Stimulated activated CD4-positive, alpha-beta T cell treated with anti-CD3 and anti-CD28 coated beads, Interleukin-15, amount 100 ng/mL, for 1 hour (primary cell): ENCODE data around the gene RASEF.
"Not testable (repeated sequence)": the region's sequence is repeated elsewhere in the genome, so short reads cannot be mapped to it uniquely, and the experiment has no call there.

Source experiments
- DNase-seq, 2 donors: peaks; one replicate each; pipeline ENCODE4 v3.0.0-alpha.2; 2020; ENCODE audit warnings: low read depth in 1 of 2, low spot score in 1 of 2

RASEF gene

DNA sequence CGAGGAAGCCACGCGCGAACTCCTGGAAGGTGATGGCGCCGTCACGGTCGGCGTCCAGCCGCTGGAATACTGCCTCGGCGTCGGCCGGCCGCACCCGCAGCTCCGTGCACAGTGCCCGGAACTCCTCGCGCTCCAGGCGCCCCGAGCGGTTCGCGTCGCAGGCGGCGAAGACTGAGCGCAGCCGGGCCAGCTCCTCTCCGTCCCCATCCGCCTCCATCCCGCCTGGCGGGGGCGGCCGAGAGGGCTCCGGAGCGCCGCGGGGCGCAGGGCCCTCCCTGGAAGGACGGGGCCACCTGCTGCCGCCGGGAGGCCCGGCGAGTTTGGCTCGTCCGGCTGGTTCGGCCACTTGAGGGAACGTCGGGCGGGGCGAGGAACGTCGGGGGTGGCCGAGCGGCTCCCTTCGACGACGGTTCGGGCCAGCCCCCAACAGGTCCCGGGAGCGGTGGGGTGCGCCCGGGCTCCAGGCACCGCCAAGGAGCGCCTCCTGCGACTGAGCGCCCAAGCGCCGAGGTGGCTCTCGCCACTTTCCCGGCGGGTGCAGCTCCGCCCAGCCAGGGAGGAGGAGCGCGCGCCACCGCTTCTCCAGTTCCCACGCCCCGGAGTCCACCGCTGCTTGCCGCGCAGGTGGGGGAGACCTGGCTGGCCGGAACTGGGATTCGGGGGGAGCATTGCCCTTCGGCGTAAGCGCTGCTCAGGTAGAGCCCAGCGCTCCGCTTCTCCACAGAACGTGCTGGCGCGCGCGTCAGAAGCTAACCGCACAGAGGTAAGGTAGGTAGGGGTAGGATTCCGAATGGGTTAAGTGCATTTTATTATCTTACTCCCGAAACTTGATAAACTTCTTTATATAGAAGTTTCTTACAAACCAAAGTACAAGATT lies at the start of gene RASEF:
Gene RASEF, minus strand, starts transcription at position 492 of the 877 bp plus-strand sequence. Its CDS starts 275 bp downstream, at position 217.
- no peak for DNase-seq

DNA sequence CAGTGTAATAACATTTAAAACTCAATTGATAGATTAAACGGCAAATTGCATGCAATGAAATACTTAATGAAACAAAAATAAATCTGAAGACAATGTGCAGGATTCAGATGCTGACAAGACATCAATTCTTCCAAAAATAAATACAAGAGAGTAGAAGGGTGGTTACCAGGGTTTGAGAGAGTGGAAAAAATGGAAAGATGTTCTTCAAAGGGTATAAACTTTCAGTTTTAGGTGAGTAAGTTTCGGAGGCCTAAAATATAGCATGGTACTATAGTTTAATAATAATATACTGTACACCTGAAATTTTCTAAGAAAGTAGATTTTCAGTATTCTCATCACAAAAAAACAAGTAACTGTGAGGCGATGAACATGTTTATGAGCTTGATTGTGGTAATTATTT lies 48.2 kb upstream of the RASEF start:
- no peak for DNase-seq

DNA sequence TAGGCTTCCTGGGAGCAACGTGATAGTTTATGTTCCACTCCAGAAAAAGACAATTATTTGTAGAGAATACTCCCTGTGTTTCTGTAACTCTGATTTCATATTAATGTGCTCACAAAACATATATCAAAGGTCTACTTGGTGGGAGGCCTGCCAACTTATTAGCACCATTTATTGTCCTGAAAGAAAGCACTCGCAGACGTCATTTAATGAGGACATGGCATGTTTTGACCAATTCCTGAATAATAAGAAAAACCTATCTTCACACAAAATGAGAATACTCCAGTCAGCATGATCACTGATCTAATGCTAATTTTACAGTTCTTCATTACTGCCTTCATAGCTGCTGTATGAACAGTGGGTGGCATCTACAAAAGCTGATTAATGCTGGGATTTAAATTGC lies 46.4 kb upstream of the RASEF start:
- no peak for DNase-seq

DNA sequence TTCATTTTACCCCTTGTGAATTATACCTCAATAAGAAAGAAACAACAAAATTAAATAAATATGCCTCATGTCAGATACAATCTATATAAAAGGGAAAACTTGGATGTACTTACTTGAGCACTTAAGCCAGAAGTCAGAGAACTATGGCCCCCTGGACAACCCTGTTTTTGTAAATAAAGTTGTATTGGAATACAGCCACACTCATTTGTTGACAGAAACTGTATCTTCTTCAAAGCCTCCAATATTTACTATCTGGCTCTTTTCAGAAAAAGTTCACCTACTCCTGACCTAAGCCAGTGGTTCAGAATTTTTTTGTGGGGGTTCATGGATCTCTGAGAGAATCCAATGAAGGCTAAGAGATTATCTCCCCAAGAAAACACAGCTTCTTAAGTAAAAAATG lies 45.3 kb upstream of the RASEF start:
- no peak for DNase-seq

DNA sequence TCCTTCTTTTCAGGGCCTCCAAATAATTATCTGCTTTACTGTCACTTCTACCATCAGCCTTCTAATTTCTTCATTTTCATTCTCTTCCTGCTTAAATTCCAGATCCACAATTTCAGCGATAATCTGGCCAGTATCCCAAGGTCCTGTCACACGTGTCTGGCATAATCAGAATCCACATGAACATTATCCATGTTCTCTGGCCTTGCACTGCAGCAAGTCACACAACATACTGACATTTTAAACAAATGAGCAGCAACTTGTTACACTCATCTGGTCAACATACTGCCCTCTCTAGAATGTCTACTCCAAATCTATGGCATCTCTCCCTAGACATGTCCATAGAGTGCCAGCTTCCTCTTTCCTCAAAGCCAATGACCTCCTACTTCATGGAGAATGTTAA lies 43.8 kb upstream of the RASEF start:
- DNase-seq: no peak

DNA sequence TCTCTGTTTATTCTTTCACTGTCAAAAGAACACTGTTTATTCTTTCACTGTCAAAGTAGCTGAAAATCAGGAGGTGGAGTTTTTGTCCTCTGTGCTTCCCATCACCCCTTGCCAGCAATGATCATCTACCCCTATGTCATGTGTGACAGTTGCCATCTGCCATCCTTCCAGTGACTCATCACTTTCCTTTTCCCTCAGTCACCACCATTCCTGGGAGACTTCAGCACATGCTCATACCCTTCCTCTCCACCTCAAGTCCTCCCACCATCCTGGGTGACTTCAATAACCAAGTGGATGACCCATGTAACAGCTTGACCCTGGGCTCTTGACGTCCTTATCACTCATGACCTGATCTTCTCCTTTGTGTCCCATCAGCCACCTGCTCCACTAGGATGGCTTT lies 43.3 kb upstream of the RASEF start:
- DNase-seq: no peak

DNA sequence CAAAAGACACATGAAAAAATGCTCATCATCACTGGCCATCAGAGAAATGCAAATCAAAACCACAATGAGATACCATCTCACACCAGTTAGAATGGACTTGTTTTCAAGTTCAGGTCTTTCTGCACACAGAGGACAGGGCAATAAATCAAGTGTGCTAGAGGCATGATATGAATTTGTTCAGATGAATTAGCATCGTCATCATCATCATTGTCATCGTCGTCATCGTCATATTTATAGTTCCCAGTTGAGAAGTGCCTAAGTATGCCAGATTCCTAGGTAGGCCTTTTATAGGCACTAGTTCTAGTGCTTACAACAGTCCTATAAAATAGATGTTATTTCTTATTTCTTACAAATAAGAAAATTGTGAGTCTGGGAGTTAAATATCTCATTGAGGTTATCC lies 34.7 kb upstream of the RASEF start:
- no peak for DNase-seq

DNA sequence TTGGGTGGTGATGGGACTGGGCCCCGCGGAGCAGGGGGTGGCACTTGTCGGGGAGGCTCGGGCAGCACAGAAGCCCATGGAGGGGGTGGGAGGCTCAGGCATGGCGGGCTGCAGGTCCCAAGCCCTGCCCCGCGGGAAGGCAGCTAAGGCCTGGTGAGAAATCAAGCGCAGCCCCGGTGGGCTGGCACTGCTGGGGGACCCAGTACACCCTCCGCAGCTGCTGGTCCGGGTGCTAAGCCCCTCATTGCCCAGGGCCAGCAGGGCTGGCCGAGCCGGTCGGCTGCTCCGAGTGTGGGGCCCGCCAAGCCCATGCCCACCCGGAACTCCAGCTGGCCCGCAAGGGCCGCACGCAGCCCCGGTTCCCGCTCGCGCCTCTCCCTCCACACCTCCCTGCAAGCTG lies 30.4 kb upstream of the RASEF start:
- DNase-seq: not testable (repeated sequence)

DNA sequence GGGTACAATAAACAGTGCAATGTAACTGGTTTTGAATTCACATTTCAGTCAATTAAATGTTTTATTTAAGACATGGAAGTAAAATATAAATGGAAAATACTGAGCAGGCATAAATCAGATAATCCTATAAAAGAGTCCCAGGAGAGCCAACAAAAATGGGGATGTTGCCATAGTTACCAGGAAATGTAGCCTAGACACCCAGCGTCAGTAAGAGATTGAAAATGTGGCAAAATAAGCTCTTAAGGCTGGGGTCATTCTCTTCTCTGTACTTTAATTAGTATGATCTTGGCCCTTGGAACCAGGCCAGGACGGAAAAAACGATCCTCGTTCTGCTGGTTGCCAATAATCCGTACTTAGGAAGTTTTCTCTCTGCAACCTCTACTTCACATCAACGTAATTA lies 18.9 kb upstream of the RASEF start:
- DNase-seq: no peak

DNA sequence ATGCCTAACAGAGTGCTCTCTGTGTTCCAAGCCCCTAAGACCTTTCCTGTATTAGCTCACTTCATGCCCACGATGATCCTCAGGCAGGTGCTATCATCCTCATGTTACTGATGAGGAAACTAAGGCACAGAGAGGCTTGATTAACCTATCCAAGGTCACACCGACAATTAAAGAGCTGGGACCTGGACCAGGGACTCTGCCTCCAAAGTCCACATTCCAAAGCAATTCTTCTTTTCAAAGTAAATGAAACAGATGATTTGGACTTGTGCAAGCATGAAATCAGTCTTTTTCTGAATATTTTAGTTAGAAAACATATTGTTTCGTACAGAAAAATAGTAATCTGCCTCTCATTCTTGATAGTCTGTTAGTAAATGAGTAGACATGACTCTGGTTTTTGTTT lies 18.1 kb upstream of the RASEF start:
- DNase-seq: no peak

DNA sequence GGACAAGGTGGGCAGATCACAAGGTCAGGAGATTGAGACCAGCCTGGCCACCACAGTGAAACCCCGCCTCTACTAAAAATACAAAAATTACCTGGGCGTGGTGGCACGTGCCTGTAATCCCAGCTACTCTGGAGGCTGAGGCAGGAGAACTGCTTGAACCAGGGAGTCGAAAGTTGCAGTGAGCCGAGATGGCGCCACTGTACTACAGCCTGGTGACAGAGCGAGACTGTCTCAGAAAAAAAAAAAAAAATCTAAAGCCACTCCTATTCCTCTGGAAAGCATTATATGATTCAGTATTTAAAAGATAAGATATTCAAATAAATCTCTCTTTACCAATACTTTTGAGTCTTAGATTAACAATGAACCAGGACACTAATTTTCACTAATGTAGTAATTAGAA lies 13.0 kb upstream of the RASEF start:
- DNase-seq: not testable (repeated sequence)

DNA sequence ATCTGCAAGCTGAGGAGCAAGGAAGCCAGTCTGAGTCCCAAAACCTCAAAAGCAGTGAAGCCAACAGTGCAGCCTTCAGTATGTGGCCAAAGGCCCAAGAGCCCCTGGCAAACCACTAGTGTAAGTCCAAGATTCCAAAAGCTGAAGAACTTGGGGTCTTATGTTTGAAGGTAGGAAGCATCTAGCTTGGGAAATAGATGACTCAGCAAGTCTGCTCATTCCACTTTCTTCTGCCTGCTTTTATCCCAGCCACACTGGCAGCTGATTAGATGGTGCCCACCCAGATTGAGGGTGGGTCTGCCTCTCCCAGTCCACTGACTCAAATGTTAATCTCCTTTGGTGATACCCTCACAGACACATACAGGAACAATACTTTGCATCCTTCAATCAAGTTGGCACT lies 9.6 kb upstream of the RASEF start:
- DNase-seq: not testable (repeated sequence)

DNA sequence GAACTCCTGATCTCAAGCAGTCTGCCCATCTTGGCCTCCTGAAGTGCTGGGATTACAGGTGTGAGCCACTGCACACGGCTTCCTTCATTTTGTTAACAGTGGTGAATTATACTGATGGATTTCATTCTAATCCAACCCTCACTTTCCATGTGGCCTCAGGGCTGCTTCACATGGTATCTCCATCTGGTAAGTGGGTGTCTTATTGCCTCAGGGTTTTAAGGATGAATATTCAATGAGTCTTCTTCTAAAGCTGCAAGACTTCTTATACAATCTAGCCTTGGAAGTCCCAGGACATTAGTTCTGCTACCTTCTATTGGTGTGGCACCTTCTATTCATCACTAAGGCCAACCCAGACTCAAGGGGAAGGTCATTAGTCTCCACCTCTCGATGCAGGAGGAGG lies 8.7 kb upstream of the RASEF start:
- DNase-seq: no peak

DNA sequence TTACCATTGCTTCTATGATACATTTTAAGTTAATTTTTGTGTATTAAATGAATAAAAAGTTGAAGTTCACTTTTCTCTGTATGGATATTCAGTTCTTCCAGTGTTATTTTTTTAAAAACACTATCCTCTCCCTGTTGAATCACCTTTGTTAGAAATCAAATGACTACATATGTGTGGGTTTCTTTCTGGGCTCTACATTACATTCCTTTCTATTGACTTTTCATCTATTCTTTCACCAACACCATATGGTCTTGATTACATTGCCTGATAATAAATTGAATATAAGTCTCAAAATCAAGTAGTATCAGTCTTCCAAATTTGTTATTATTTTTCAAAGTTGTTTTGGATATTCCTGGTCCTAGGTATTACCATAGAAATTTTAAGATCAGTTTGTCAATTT lies 7.3 kb upstream of the RASEF start:
- DNase-seq: no peak

DNA sequence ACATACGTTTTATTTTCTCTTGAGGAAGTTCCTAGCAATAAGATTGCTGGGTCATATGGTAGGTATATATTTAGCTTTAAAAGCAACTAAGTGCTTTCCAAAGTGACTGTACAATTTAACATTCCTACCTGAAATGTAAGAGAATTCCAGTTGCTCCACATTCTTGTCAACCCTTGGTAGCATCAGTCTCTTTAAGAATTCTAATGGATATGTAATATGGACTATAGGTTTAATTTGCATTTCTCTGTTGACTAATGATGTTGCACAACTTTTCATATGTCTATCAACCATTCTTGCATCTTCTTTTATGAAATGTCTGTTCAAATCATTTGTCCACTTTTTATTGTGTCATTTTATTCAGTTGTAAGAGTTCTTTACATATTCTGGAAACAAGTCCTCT lies 6.7 kb upstream of the RASEF start:
- DNase-seq: no peak

DNA sequence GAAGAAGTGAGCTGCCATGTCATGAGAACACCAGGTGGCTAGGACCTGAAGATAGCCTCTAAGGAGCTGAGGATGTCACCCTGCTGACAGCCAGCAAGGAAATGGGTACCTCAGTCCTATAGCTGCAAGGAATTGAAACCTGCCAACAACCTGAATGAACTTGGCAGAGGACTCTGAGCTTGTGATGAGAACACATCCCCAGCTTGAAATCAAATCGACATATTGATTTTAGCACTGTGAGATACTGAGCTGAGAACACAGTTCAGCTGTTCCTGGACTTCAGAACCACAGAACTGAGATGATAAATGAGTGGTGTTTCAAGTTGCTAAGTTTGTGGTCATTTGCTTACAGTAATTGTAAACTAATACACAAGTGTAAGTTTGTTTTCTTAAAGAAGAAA lies 5.5 kb upstream of the RASEF start:
- no peak for DNase-seq

DNA sequence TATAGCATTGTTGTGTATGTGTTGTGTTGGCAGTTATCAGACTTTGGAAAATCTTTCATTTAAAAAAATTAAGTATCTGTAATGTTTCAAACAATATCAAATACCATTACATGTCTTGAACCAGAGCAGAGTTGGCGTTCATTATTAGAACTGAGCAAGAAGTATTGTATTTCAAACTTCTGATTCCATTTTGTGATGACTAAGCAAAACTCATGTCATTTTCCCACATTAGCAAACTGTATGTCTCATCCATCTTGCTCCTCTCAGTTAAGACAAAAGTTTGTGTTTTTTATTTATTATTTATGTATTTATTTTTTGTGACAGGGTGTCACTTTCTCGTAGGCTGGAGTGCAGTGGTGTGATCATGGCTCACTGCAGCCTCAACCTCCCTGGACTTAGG lies 4.6 kb upstream of the RASEF start:
- DNase-seq: no peak

DNA sequence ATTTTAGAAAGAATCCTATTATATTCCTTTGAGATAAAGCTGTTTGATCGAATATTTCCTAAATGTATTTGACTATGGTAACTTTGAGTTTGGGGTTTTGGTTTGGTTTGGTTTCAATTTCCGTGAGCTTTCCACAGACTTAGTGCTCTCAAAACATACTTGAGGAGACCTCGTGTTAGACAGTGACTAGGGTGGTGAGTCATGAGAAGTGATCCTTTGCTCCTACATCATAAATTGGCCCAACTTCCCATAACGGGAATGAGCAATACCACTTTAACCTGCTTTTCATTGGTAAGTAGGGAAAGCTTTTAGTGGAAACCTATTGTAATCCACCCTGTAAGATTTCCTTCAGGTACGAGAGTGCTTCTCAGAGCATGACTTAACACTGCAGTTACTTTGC lies 3.8 kb upstream of the RASEF start:
- DNase-seq: no peak

DNA sequence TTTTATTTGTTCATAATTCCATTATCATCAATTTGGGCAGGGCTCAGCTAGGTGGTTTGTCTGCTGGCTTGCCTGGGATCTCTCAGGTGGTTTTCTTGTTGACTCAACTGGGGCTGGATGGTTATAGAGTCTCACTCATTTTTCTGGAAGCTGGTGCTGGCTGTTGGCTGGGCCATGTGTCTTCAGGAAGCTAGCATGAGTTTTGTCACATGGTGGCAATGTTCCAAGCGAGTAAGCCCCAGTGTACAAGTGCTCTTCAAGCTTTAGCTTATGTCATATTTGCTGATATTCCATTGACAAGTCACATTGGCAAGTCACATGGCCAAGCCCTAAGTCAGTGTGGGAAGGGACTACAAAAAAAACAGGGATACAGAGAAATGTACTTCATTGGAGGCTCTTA lies 2.3 kb upstream of the RASEF start:
- no peak for DNase-seq

DNA sequence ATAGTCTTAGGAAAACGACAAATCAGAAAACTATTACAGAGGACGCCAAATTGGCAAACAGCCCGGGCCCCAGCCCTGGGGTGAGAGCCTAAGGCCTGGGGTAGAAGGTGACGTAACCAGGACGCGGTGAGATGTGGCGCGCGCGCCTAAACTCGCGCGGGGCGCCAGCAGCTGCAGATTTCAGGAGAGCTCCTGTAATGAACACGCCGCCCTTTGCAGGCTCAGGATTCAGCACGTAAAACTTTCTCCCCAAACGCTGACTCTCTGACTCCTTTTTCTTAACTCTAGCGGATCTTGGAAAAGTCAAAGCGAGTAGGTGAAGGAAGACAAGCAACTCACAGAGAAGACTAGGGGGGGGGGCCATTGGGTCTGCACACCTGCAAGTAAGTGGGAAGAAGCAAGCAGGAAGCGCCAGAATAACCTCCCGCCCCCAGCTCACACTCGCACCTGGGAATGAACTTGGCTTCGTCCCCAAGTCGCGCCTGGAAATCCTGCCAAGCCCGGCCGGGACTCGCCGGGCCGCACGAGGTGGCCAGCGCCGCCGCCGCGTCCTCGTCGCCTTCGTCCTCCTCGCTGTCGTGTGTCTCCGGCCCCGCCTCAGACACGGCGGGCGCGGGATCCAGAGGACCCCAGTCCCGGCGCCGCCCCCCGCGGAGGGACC lies 822 bp downstream of the RASEF start:
- no peak for DNase-seq

DNA sequence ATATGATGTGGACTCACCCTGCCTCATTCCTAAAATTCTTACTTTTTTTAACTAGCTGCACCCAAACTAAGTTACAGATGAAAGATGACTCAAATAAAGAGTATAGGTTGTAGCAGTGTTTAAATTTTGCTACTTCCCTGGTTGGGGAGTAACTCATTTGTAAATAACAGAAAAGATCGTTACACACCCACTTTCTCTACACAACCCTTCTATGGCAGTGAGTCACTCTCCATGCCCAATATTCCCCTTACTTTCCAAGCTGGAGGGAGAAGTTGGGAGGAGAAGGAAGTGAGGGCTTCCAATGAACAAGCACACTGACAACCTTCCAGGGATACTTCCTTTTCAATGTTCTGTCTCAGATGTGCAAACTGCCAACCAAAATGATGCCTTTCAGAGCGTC lies 1.9 kb downstream of the RASEF start:
- no peak for DNase-seq

DNA sequence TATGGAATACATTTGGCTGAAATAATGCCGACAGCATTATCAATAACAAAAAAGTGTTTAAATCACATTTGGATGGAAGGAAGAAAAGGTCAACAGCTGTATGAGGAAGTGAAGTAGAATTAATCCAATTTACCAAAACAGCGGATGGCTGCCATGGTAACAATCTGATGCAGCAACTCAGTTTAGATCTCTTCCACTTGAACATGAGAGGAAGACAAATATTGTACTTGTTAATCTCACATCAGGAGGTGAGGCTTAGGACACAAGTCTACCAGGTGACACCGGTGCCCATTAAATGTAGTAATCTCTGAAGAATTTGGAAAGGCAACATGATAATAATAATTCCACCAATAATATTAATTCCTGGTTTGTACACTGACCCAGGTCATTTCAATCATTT lies 2.4 kb downstream of the RASEF start:
- DNase-seq: no peak

DNA sequence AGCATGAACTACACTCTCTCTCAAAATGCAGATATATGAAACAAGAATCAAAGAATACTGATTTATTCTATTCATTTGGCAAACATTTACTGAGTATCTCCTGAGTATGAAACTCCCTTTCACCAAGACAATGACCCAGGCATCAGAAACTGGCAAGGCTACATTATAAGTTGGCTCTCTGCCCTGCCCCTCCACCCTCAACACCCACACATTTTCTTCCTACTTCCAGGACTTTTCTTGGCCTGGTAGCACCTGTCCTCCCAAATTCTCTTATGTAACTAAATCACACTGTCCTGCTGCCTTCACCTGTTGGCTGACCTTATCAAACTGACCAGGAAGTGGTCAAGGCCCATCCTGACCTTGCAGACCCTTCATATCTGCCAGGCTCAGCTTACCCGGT lies 3.5 kb downstream of the RASEF start:
- no peak for DNase-seq
